GM10248 (cell line): ENCODE data around the gene CRAMP1.

Experiments
- CTCF ChIA-PET: fragments of 300-600 bp; sonication (Branson Sonifier 250); formaldehyde crosslinking; extraction: SDS; loops from one replicate; lab custom pipeline; 2021; ENCODE audit warnings: antibody characterized with exemption; lab: Yijun Ruan, JAX
- POLR2A ChIA-PET: fragments of 350-650 bp; sonication (Branson Sonifier 250); formaldehyde crosslinking; extraction: SDS; loops from one replicate; lab custom pipeline; 2020; ENCODE audit warnings: antibody characterized with exemption; lab: Yijun Ruan, JAX
- DNase-seq: peaks from one replicate; pipeline ENCODE4 v3.0.0; 2012; ENCODE audit errors: extremely low spot score
- CTCF ChIP-seq: IDR thresholded peaks from 2 replicates; pipeline ENCODE4 v1.5.1; 2012; ENCODE audit warnings: mild to moderate bottlenecking, low read depth; ENCODE audit errors: extremely low read depth, missing control alignments, control extremely low read depth

CRAMP1 gene

GRCh38 chr16:1687427-1688316 lies 75.5 kb downstream of the CRAMP1 start:
- POLR2A ChIA-PET, result no interaction called here
- CTCF ChIA-PET, result interaction anchor here (1.4 kb wide), 1 partner anchor 18 kb away, joined by 4 read pairs; the partner anchor contains the start of gene MAPK8IP3
- no peak for TF ChIP-seq CTCF
- no peak for DNase-seq

DNA sequence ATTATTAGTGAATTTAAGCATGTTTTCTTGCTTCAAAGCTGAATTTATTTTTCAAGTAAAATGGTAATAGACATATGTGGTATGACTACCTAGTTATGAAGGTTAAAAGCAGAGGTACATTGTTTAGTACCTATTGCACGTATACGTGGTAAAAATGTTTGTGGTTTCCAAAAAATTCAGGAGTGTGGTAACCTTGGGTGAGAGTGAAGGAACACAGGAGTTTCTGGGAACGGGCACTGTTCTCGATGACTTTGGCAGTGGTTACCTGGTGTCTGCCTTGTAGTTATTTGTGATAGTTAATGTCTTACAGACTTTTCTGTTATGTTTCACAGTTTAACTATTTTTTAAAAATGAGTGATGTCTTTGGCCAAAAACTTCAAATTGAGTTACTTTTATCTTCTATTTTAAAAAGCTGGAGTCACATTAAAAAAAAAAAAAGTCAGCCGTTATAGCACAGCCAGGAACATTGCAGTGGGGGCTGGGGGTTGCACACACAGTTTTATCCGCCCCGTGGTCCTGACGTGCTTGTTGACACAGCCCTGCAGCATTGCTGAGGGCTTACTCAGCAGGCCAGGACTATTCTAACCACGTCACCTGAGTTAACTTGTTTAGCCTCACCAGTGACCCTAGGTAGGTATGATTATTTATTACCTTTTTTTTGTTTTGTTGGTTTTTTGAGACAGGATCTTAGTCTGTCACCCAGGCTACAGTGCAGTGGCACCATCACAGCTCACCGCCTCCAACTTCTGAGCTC lies 76.8 kb downstream of the CRAMP1 start:
- no peak for DNase-seq
- TF ChIP-seq CTCF, result no peak
- POLR2A ChIA-PET, result no interaction called here
- CTCF ChIA-PET, result interaction anchor here (1.4 kb wide), 1 partner anchor 17 kb away, joined by 4 read pairs; the partner anchor contains the start of gene MAPK8IP3

GRCh38 chr16:1689853-1690252 lies 77.7 kb downstream of the CRAMP1 start:
- ChIA-PET POLR2A (no interaction called here), CTCF (no interaction called here)
- TF ChIP-seq CTCF, result no peak
- no peak for DNase-seq

DNA sequence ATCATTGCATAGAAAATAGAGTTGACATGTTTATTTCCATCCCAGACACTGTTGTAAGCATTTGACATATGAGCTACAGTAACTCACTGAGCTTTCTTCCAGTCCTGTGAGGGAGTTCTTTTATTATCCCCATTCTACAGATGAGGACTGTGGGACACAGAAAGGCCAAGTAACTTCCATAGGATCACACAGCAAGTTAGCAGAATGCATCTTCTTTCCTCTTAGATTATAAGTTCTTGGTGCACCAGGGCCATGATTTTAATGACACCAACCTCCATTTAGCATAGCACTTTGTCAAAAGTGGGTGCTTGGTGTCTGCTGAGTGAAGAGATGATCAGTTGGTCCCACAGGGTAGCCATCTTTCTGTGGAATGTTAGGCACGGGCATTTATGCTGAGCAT lies 78.7 kb downstream of the CRAMP1 start:
- TF ChIP-seq CTCF, result no peak
- no peak for DNase-seq
- ChIA-PET CTCF (interaction anchor here (1.8 to 2.5 kb wide), 3 partner anchors 11 to 33 kb away, joined by 5 to 13 read pairs (median 7); partner anchors contain the start of gene MAPK8IP3), POLR2A (no interaction called here)

DNA sequence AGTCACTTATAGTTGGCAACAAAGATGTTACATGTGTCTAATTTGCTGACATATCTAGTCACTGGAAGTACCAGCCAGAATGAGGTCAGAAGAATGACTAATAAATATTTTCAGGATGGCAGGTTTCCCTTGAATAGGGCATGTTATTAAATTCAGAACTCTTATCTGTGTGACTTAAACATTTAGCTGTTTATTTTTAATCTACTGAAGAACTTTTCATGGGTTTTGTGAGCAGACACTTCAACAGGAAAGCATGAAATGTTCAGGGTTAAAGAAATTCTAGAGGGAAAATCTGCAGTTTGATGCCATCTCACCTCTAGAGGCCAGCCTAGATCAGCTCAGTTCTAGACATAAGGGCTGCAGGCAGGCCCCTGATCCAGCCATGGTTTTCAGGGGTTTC lies 79.1 kb downstream of the CRAMP1 start:
- TF ChIP-seq CTCF, result no peak
- CTCF ChIA-PET, result interaction anchor here (1.3 to 2.5 kb wide), 4 partner anchors 11 to 32 kb away, joined by 4 to 13 read pairs (median 6); partner anchors contain the start of genes JPT2 and MAPK8IP3

DNA sequence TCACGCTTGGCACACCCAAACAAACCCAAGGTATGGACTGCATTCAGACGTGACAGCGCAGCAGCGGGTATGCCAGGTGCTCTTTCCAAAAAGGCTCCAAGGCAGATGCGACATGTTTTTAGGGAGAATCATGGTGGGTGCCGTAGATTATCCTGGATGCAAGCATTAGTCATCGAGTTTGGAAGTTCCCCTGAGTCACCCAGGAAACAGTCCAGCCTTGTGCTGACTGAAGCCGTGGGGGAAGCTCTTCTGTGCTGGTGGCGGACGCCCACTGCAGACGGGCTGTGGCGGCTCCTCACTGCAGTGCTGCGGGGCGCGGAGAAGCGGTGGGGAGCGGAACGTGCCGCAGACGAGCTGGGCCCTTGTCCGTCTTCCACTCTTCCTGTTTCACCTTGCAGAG lies 79.8 kb downstream of the CRAMP1 start:
- ChIA-PET POLR2A (no interaction called here), CTCF (interaction anchor here (1.3 to 2.5 kb wide), 4 partner anchors 10 to 32 kb away, joined by 4 to 13 read pairs (median 6); partner anchors contain the start of genes JPT2 and MAPK8IP3)
- no peak for DNase-seq
- TF ChIP-seq CTCF, result no peak

More for the DNA sequence above, 79.1 kb downstream of the CRAMP1 start:
- POLR2A ChIA-PET, result no interaction called here
- DNase-seq, result no peak
